Measurements from ENCODE around the gene FBXO21. TPM values are rescaled to one million over a fixed set of nuclear protein-coding genes. Genes with fewer than 3 reads are reported as not detected.
"Not testable (repeated sequence)": the region's sequence is repeated elsewhere in the genome, so short reads cannot be mapped to it uniquely, and the experiment has no call there.

Gene FBXO21
- total RNA-seq = 71.9 TPM

GRCh38 chr12:117190210-117190781 is at the start of gene FBXO21:
FBXO21 (minus strand) TSS chr12:117190470; CDS start chr12:117190456, 14 bp downstream.
- DNase-seq (ENCODE audit: low read depth in 2 of 3, low spot score in 2 of 3) = peak; percentile 89 to 92 (median 90)

GRCh38 chr12:117236456-117237001 is 46.3 kb upstream of the FBXO21 start:
- DNase-seq (ENCODE audit: low read depth in 2 of 3, low spot score in 2 of 3) = peak; percentile 19 to 71 (median 47)

- DNase-seq (ENCODE audit: low read depth in 2 of 3, low spot score in 2 of 3) = no peak
Measured at GRCh38 chr12:117235261-117235660, 45.0 kb upstream of the FBXO21 start.

GRCh38 chr12:117234441-117234840 is 44.2 kb upstream of the FBXO21 start:
- no peak for DNase-seq (ENCODE audit: low read depth in 2 of 3, low spot score in 2 of 3)

- no peak for DNase-seq (ENCODE audit: low read depth in 2 of 3, low spot score in 2 of 3)
Measured at GRCh38 chr12:117231750-117232149, 41.5 kb upstream of the FBXO21 start.

- DNase-seq (ENCODE audit: low read depth in 2 of 3, low spot score in 2 of 3) = no peak
Measured at GRCh38 chr12:117228239-117228638, 38.0 kb upstream of the FBXO21 start.

GRCh38 chr12:117227000-117227653 is 36.9 kb upstream of the FBXO21 start:
- DNase-seq (ENCODE audit: low read depth in 2 of 3, low spot score in 2 of 3) = no peak

- no peak for DNase-seq (ENCODE audit: low read depth in 2 of 3, low spot score in 2 of 3)
Measured at GRCh38 chr12:117226505-117226904, 36.2 kb upstream of the FBXO21 start.

GRCh38 chr12:117225179-117225578 is 34.9 kb upstream of the FBXO21 start:
- no peak for DNase-seq (ENCODE audit: low read depth in 2 of 3, low spot score in 2 of 3)

GRCh38 chr12:117220947-117221346 is 30.7 kb upstream of the FBXO21 start:
- DNase-seq (ENCODE audit: low read depth in 2 of 3, low spot score in 2 of 3) = not testable (repeated sequence)

- DNase-seq (ENCODE audit: low read depth in 2 of 3, low spot score in 2 of 3) = no peak
Measured at GRCh38 chr12:117218149-117218548, 27.9 kb upstream of the FBXO21 start.

- DNase-seq (ENCODE audit: low read depth in 2 of 3, low spot score in 2 of 3) = no peak
Measured at GRCh38 chr12:117216686-117217085, 26.4 kb upstream of the FBXO21 start.

GRCh38 chr12:117214797-117215196 is 24.5 kb upstream of the FBXO21 start:
- DNase-seq (ENCODE audit: low read depth in 2 of 3, low spot score in 2 of 3) = no peak

- no peak for DNase-seq (ENCODE audit: low read depth in 2 of 3, low spot score in 2 of 3)
Measured at GRCh38 chr12:117213295-117213808, 23.1 kb upstream of the FBXO21 start.

GRCh38 chr12:117212563-117213190 is 22.4 kb upstream of the FBXO21 start:
- peak; percentile 25 to 73 (median 44) for DNase-seq (ENCODE audit: low read depth in 2 of 3, low spot score in 2 of 3)

- DNase-seq (ENCODE audit: low read depth in 2 of 3, low spot score in 2 of 3) = no peak
Measured at GRCh38 chr12:117210266-117210918, 20.1 kb upstream of the FBXO21 start.

- no peak for DNase-seq (ENCODE audit: low read depth in 2 of 3, low spot score in 2 of 3)
Measured at GRCh38 chr12:117209626-117210025, 19.4 kb upstream of the FBXO21 start.

- DNase-seq (ENCODE audit: low read depth in 2 of 3, low spot score in 2 of 3) = no peak
Measured at GRCh38 chr12:117208811-117209455, 18.7 kb upstream of the FBXO21 start.

- no peak for DNase-seq (ENCODE audit: low read depth in 2 of 3, low spot score in 2 of 3)
Measured at GRCh38 chr12:117208206-117208605, 17.9 kb upstream of the FBXO21 start.

- no peak for DNase-seq (ENCODE audit: low read depth in 2 of 3, low spot score in 2 of 3)
Measured at GRCh38 chr12:117207675-117208074, 17.4 kb upstream of the FBXO21 start.

- DNase-seq (ENCODE audit: low read depth in 2 of 3, low spot score in 2 of 3) = no peak
Measured at GRCh38 chr12:117202556-117202955, 12.3 kb upstream of the FBXO21 start.

Measured in hematopoietic multipotent progenitor cell (in vitro differentiated cells).